ENCODE results near the gene MPPED2. TPM values are rescaled to one million over a fixed set of nuclear protein-coding genes. Genes with fewer than 3 reads are reported as not detected.
A peak's percentile ranks its signal among the peaks of the same experiment; 100 is the strongest.

The MPPED2 gene
- total RNA-seq, 1 donor from 2014 or later, result 5.3 TPM

DNA sequence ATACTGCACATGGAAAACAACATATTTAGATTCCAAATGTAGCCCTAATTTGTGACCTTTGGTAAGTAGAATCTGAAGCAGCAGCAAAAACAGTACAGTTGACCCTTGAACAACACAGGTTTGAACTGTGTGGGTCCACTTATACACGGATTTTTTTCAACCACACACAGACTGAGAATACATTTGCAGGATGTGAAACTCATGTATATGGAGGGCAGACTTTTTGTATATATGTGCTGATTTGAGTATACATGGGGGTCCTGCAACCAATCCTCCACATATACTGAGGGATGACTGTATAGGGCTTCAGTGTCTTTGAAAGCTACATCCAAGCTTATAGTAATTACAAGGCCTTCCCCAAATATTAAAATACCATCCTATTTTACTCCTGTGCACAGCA lies 120.5 kb downstream of the MPPED2 start:
- Histone ChIP-seq H3K4me1 (peaks cover 5 to 42% of the 10 kb centered on the region in 2 donors), H3K4me3 (no peak overlapping the region), H3K9me3 (no peaks in the 10 kb centered on the region), H3K27me3 (no peaks in the 10 kb centered on the region), H3K36me3 (no peaks in the 10 kb centered on the region), H3K27ac (peak overlapping the region; percentile 69 to 78)
- TF ChIP-seq, protein P1, sequence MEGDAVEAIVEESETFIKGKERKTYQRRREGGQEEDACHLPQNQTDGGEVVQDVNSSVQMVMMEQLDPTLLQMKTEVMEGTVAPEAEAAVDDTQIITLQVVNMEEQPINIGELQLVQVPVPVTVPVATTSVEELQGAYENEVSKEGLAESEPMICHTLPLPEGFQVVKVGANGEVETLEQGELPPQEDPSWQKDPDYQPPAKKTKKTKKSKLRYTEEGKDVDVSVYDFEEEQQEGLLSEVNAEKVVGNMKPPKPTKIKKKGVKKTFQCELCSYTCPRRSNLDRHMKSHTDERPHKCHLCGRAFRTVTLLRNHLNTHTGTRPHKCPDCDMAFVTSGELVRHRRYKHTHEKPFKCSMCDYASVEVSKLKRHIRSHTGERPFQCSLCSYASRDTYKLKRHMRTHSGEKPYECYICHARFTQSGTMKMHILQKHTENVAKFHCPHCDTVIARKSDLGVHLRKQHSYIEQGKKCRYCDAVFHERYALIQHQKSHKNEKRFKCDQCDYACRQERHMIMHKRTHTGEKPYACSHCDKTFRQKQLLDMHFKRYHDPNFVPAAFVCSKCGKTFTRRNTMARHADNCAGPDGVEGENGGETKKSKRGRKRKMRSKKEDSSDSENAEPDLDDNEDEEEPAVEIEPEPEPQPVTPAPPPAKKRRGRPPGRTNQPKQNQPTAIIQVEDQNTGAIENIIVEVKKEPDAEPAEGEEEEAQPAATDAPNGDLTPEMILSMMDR (IDR thresholded peaks at IDR 0.05), result no peak
- intact Hi-C loops (cut with DNase I), result no loop called here
- no peak for DNase-seq (ENCODE audit: low spot score in 2 of 2)

DNA sequence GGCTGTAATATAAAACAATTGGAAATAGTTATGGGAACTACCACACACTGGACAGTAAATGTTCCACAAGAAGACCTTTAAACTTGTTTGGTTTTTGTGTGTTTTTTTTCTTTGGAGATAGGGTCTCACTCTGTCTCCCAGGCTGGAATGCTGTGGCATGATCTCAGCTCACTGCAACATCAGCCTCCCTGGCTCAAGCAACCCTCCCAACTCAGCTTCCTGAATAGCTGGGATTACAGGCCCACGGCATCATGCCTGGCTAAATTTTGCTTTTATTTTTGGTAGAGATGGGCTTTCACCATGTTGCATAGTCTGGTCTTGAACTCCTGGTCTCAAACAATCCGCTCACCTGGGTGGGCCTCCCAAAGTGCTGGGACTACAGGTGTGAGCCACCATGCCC lies 121.0 kb downstream of the MPPED2 start:
- H3K27ac ChIP-seq, result peak overlapping the region; percentile 69 to 78

DNA sequence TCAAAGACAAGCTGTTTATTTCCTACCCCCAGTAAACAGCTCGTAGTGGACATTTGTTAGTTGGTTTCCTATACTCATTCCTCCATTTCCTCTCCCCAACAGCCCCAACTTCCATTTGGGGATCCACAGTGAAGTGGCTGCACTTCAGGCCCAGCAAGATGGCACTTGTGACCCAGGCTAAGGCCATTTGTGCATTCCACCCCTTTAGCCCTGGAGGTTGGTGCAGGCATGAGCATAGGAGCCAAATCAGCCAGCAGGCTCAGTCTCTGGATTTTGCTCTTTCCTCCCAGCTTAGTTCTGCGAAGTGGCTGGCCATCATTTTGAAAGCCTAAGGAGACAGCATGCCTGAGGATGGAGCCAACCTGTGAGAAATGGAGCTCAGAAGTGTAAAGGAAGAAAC lies 122.9 kb downstream of the MPPED2 start:
- Histone ChIP-seq H3K4me1 (peaks cover 5 to 39% of the 10 kb centered on the region in 2 donors), H3K9me3 (no peaks in the 10 kb centered on the region), H3K27ac (peak overlapping the region; percentile 73 to 78), H3K36me3 (no peaks in the 10 kb centered on the region), H3K27me3 (no peaks in the 10 kb centered on the region), H3K4me3 (no peak overlapping the region)
- no peak for DNase-seq (ENCODE audit: low spot score in 2 of 2)
- TF ChIP-seq, protein P1 (IDR thresholded peaks at IDR 0.05), result no peak
- intact Hi-C loops (cut with DNase I), result no loop called here

More for the DNA sequence above, 121.0 kb downstream of the MPPED2 start:
- no peaks in the 10 kb centered on the region for H3K27me3 ChIP-seq
- H3K4me3 ChIP-seq, result no peak overlapping the region
- no peak for DNase-seq (ENCODE audit: low spot score in 2 of 2)
- intact Hi-C loops (cut with DNase I), result no loop called here
- H3K36me3 ChIP-seq, result no peaks in the 10 kb centered on the region
- TF ChIP-seq, protein P1 (IDR thresholded peaks at IDR 0.05), result no peak
- no peaks in the 10 kb centered on the region for H3K9me3 ChIP-seq
- H3K4me1 ChIP-seq, result peaks cover 5 to 45% of the 10 kb centered on the region in 2 donors

DNA sequence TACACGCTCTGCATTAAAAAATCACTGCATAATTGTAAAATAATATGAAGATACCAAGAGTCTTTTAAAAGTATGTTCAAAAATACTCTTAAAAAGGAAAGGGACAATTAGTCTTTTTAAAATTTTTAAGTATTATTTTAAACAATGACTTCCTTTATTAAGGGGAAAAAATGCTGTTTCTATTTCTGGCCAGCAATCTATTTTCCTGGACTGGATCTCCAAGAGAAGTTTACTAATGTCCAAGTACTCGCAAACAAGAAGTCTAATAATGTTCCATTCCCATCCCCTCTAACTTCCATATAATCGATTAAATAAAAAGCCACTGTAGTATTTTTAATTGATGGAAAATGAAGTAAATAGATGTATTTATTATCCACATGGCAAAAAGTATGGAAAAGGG lies 123.7 kb downstream of the MPPED2 start:
- H3K4me1 ChIP-seq, result peaks cover 5 to 32% of the 10 kb centered on the region in 2 donors
- DNase-seq (ENCODE audit: low spot score in 2 of 2), result no peak
- H3K4me3 ChIP-seq, result peak overlapping the region; percentile 7 to 49
- H3K9me3 ChIP-seq, result no peaks in the 10 kb centered on the region
- no peaks in the 10 kb centered on the region for H3K36me3 ChIP-seq
- intact Hi-C loops (cut with DNase I), result no loop called here
- no peaks in the 10 kb centered on the region for H3K27me3 ChIP-seq
- peak overlapping the region; percentile 73 to 78 for H3K27ac ChIP-seq
- TF ChIP-seq, protein P1 (IDR thresholded peaks at IDR 0.05), result no peak

DNA sequence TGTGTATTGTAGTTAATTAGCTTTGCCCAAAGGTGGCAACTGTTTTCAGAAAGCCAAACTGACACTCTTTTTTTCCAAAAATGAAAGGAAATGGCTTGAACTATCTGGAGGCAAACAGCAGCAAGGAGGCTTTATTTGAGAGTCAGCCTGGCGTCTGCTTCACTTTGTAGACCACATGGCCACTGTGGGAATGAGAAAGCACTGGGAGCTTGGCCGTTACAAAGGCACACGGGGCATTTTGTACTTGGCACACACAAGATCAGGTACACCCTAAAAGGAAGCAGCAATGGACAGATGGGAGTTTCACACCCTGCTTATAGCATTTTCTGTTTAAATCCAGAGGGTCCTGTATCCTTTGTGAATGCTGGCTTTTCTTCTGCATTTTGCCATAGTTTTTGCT lies 126.3 kb downstream of the MPPED2 start:
- Histone ChIP-seq H3K4me3 (no peak overlapping the region), H3K36me3 (no peaks in the 10 kb centered on the region), H3K27ac (peak overlapping the region; percentile 45 to 73), H3K4me1 (peaks cover 5 to 17% of the 10 kb centered on the region in 2 donors), H3K27me3 (no peaks in the 10 kb centered on the region), H3K9me3 (no peaks in the 10 kb centered on the region)
- intact Hi-C loops (cut with DNase I), result no loop called here
- TF ChIP-seq, protein P1 (IDR thresholded peaks at IDR 0.05), result no peak
- DNase-seq (ENCODE audit: low spot score in 2 of 2), result no peak

DNA sequence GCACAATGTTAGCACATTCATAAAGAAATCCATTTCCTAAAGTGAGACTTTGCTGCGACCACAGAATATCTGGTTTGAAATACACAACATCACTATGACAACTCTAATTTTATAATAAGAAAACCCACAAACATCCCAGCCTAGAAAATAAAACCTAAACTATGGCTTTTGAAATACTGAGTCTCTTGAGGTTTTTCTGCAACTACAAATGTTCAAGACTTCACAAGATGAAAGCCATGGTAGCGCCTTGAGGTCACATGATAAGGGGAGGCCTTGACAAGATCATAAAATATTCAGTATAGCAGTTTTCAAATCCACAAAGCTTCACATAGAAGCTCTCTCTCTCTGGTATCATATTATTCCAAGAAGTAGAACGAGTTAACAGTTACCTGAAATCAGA lies 126.8 kb downstream of the MPPED2 start:
- Histone ChIP-seq H3K4me3 (no peak overlapping the region), H3K9me3 (no peaks in the 10 kb centered on the region), H3K4me1 (peaks cover 5 to 19% of the 10 kb centered on the region in 2 donors), H3K36me3 (no peaks in the 10 kb centered on the region), H3K27me3 (no peaks in the 10 kb centered on the region), H3K27ac (peak overlapping the region in 1 of 2 donors; percentile 73)
- DNase-seq (ENCODE audit: low spot score in 2 of 2), result no peak
- intact Hi-C loops (cut with DNase I), result no loop called here
- TF ChIP-seq, protein P1 (IDR thresholded peaks at IDR 0.05), result no peak

Data from ascending aorta (tissue), 2 donors.